GM23338 (cell line): Measurements from ENCODE around the gene CCSAP. TPM values are rescaled to one million over a fixed set of nuclear protein-coding genes. Genes with fewer than 3 reads are reported as not detected.
A peak's percentile ranks its signal among the peaks of the same experiment; 100 is the strongest.

Experiments used
- polyA plus RNA-seq: library from polyadenylated mRNA; unstranded; fragments of >200 nt; fragmentation: Nextera tagmentation; extraction: Ambion mirVana; gene quantifications from 2 replicates; pipeline ENCODE4 v1.2.1, GENCODE V29; 2016
- small RNA-seq: library from RNA; depleted of rRNA; stranded (forward); fragments of <200 nt; gene quantifications from one replicate; pipeline ENCODE3, GENCODE V24; 2014; ENCODE audit warnings: low replicate concordance
- total RNA-seq: library from RNA; depleted of rRNA; stranded (reverse); fragments of >200 nt; shearing (Covaris generic); gene quantifications from 2 replicates; pipeline ENCODE4 v1.2.3, GENCODE V29; 2014; rRNA removed

The CCSAP gene
- total and polyA plus RNA-seq, 2 experiments from 2014 or later = 4.2 to 13.3 TPM

Small RNA genes lying within 50 kb of the gene (small RNA-seq; reads per million reads assigned to genes)
- gene RNU6-180P = 0.37 reads per million, percentile 22 among the genes with 10 or more reads in this experiment

Other genes starting within 250 kb of the CCSAP start
- gene RAB4A, start 71.9 kb downstream of the CCSAP start, total RNA-seq = 25.9 and 37.5 TPM in 2 replicates
- 49.4 and 50.8 TPM in 2 replicates for gene RAB4A, start 71.9 kb downstream of the CCSAP start, polyA plus RNA-seq
- 7.1 and 8.8 TPM in 2 replicates for gene ACTA1, start 91.0 kb upstream of the CCSAP start, total RNA-seq
- 13.0 and 16.3 TPM in 2 replicates for gene ACTA1, start 91.0 kb upstream of the CCSAP start, polyA plus RNA-seq
- 54.5 and 65.4 TPM in 2 replicates for gene NUP133, start 165.3 kb upstream of the CCSAP start, total RNA-seq
- 25.0 and 29.5 TPM in 2 replicates for gene NUP133, start 165.3 kb upstream of the CCSAP start, polyA plus RNA-seq
- 9.7 and 13.3 TPM in 2 replicates for gene ABCB10, start 215.7 kb upstream of the CCSAP start, total RNA-seq
- gene ABCB10, start 215.7 kb upstream of the CCSAP start, polyA plus RNA-seq = 3.7 and 4.7 TPM in 2 replicates